HepG2 (cell line): Measurements from ENCODE around the gene FAF1. TPM values are rescaled to one million over a fixed set of nuclear protein-coding genes. Genes with fewer than 3 reads are reported as not detected.
A peak's percentile ranks its signal among the peaks of the same experiment; 100 is the strongest.

Experiments
- ARID2 ChIP-seq: sonication (generic); formaldehyde crosslinking; IDR thresholded peaks from 2 replicates; pipeline ENCODE4 v1.8.1; 2022; ENCODE audit warnings: mild to moderate bottlenecking, missing genetic modification reagents, borderline replicate concordance
- CENPX ChIP-seq: sonication (generic); formaldehyde crosslinking; IDR thresholded peaks from 2 replicates; pipeline ENCODE4 v1.9.0; 2021; ENCODE audit warnings: mild to moderate bottlenecking, missing genetic modification reagents, moderate library complexity
- ISL2 ChIP-seq: sonication (generic); formaldehyde crosslinking; IDR thresholded peaks from 2 replicates; pipeline ENCODE4 v1.5.0; 2020; ENCODE audit warnings: missing genetic modification reagents
- JDP2 ChIP-seq: sonication (generic); formaldehyde crosslinking; IDR thresholded peaks from 2 replicates; pipeline ENCODE4 v1.8.1; 2022; ENCODE audit warnings: missing genetic modification reagents, borderline replicate concordance
- MTA3 ChIP-seq: sonication (generic); formaldehyde crosslinking; IDR thresholded peaks from 2 replicates; pipeline ENCODE4 v1.4.0; 2020; ENCODE audit warnings: missing genetic modification reagents
- MZF1 ChIP-seq: sonication (generic); formaldehyde crosslinking; IDR thresholded peaks from 2 replicates; pipeline ENCODE4 v1.8.1; 2023; ENCODE audit warnings: mild to moderate bottlenecking, missing genetic modification reagents, borderline replicate concordance
- NFKB2 ChIP-seq: sonication (generic); formaldehyde crosslinking; IDR thresholded peaks from 2 replicates; pipeline ENCODE4 v1.4.0; 2020; ENCODE audit warnings: missing genetic modification reagents, borderline replicate concordance
- ONECUT2 ChIP-seq: sonication (generic); formaldehyde crosslinking; IDR thresholded peaks from 2 replicates; pipeline ENCODE4 v1.4.0; 2020; ENCODE audit warnings: missing genetic modification reagents
- PITX1 ChIP-seq: sonication (generic); formaldehyde crosslinking; IDR thresholded peaks from 2 replicates; pipeline ENCODE4 v1.5.1; 2020; ENCODE audit warnings: mild to moderate bottlenecking, missing genetic modification reagents
- POLR2G ChIP-seq: fragments of 200-400 bp; formaldehyde crosslinking; IDR thresholded peaks from 2 replicates; pipeline ENCODE4 v1.6.1; 2018; ENCODE audit warnings: mild to moderate bottlenecking, low read depth, low read length, moderate library complexity
- RXRA ChIP-seq: sonication (generic); formaldehyde crosslinking; IDR thresholded peaks from 2 replicates; pipeline ENCODE4 v1.5.1; 2020; ENCODE audit warnings: missing genetic modification reagents
- ZFP82 ChIP-seq: sonication (generic); formaldehyde crosslinking; IDR thresholded peaks from 2 replicates; pipeline ENCODE4 v1.5.1; 2020; ENCODE audit warnings: mild to moderate bottlenecking, missing genetic modification reagents, borderline replicate concordance
- ZIK1 ChIP-seq: sonication (generic); formaldehyde crosslinking; IDR thresholded peaks from 2 replicates; pipeline ENCODE4 v1.5.0; 2020; ENCODE audit warnings: mild to moderate bottlenecking, low read depth, missing genetic modification reagents, borderline replicate concordance
- ZMYM4 ChIP-seq: sonication (generic); formaldehyde crosslinking; IDR thresholded peaks from 2 replicates; pipeline ENCODE4 v1.8.1; 2023; ENCODE audit warnings: mild to moderate bottlenecking, missing genetic modification reagents
- ZNF225 ChIP-seq: sonication (generic); formaldehyde crosslinking; IDR thresholded peaks from 2 replicates; pipeline ENCODE4 v1.4.0; 2020; ENCODE audit warnings: mild to moderate bottlenecking, missing genetic modification reagents
- ZNF292 ChIP-seq: sonication (generic); formaldehyde crosslinking; IDR thresholded peaks from 2 replicates; pipeline ENCODE4 v1.8.1; 2022; ENCODE audit warnings: mild to moderate bottlenecking, low read depth, missing genetic modification reagents, borderline replicate concordance
- ZNF703 ChIP-seq: sonication (generic); formaldehyde crosslinking; IDR thresholded peaks from 2 replicates; pipeline ENCODE4 v1.5.1; 2020; ENCODE audit warnings: missing genetic modification reagents, mild to moderate bottlenecking, moderate library complexity, borderline replicate concordance
- polyA plus RNA-seq, 8 experiments: library from polyadenylated mRNA; depleted of rRNA in 3 of 8; stranded (reverse) in 7 of 8; unstranded in 1 of 8; fragments of >200 nt; fragmentation: Illumina TruSeq in 4 of 8; extraction: Trizol in 4 of 8; gene quantifications; 2 replicates each; pipeline versions ENCODE4 v1.2.1 to v1.2.3, GENCODE V29; 2011 to 2016; ENCODE audit warnings: low read depth in 4 of 8, missing spikeins in 1 of 8, mixed read lengths in 1 of 8; ENCODE audit not compliant: insufficient read depth in 1 of 8
- total RNA-seq, 5 experiments: library from RNA; depleted of rRNA; stranded (reverse); fragments of >200 nt; fragmentation: Illumina TruSeq; extraction: Trizol; gene quantifications; 2 replicates each; pipeline ENCODE4 v1.2.3, GENCODE V29; 2016; ENCODE audit warnings: low read depth in 1 of 5
- TF ChIP-seq, protein P1 (sequence below): sonication (generic); formaldehyde crosslinking; IDR thresholded peaks from 2 replicates; pipeline ENCODE4 v1.5.0; 2020; ENCODE audit warnings: mild to moderate bottlenecking, missing genetic modification reagents
- TF ChIP-seq, protein P2 (sequence below): sonication (generic); formaldehyde crosslinking; IDR thresholded peaks from 2 replicates; pipeline ENCODE4 v1.8.1; 2023; ENCODE audit warnings: missing genetic modification reagents, mild to moderate bottlenecking, borderline replicate concordance
- TF ChIP-seq, protein P3 (sequence below): fragments of 450-650 bp; IDR thresholded peaks from 2 replicates; pipeline ENCODE4 v1.6.1; 2017
- TF ChIP-seq, protein P4 (sequence below): sonication (generic); formaldehyde crosslinking; IDR thresholded peaks from 2 replicates; pipeline ENCODE4 v1.4.0; 2020; ENCODE audit warnings: mild to moderate bottlenecking, missing genetic modification reagents

Gene FAF1
- total and polyA plus RNA-seq, 2 of the 13 experiments (the other 11 are each of a cell fraction or from before 2014, with no cell fraction given): 19.4 to 63.3 TPM

DNA sequence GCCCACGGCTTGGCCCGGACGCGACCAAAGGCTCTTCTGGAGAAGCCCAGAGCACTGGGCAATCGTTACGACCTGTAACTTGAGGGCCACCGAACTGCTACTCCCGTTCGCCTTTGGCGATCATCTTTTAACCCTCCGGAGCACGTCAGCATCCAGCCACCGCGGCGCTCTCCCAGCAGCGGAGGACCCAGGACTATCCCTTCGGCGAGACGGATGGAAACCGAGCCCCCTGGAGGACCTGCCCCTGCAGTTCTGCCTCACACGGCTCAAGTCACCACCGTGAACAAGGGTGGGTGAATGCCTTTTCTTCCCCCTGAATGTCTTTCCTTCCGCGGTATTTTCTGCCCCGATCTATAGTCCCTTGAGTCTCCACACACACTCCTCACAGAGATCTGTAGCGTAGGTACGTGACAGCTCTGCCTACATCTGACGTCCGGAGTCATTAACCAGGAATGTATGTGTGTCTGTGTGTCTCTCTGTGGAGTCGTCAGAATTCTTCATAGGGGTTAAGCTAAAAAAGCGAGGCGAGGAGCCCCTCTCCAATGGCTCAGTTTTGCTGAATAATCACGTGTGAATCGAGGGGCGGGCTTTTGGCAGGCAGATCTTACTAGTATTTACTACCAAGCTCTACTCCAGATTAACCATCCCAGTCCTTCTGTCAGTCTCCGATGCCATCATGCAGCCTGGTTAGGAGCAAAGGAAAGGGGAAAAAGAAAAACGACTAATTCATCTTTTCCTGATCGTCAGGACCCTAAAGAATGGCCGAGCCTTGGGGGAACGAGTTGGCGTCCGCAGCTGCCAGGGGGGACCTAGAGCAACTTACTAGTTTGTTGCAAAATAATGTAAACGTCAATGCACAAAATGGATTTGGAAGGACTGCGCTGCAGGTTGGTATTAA is 9.8 kb upstream of the FAF1 start, which contains the start of gene CDKN2C (continued):
- TF ChIP-seq, protein P1, sequence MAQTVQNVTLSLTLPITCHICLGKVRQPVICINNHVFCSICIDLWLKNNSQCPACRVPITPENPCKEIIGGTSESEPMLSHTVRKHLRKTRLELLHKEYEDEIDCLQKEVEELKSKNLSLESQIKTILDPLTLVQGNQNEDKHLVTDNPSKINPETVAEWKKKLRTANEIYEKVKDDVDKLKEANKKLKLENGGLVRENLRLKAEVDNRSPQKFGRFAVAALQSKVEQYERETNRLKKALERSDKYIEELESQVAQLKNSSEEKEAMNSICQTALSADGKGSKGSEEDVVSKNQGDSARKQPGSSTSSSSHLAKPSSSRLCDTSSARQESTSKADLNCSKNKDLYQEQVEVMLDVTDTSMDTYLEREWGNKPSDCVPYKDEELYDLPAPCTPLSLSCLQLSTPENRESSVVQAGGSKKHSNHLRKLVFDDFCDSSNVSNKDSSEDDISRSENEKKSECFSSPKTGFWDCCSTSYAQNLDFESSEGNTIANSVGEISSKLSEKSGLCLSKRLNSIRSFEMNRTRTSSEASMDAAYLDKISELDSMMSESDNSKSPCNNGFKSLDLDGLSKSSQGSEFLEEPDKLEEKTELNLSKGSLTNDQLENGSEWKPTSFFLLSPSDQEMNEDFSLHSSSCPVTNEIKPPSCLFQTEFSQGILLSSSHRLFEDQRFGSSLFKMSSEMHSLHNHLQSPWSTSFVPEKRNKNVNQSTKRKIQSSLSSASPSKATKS (CRISPR knock-in tag): no peak
- 0 out of 2 replicates have a peak, but pooled peaks have one; percentile 26 for TF ChIP-seq ARID2
- TF ChIP-seq ZFP82 (CRISPR knock-in tag): no peak
- TF ChIP-seq, protein P2, sequence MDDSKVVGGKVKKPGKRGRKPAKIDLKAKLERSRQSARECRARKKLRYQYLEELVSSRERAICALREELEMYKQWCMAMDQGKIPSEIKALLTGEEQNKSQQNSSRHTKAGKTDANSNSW (CRISPR knock-in tag): no peak
- TF ChIP-seq CENPX (CRISPR knock-in tag): no peak
- no peak for TF ChIP-seq MZF1 (CRISPR knock-in tag)
- no peak for TF ChIP-seq ZNF225 (CRISPR knock-in tag)
- no peak for TF ChIP-seq ZIK1
- TF ChIP-seq, protein P3, sequence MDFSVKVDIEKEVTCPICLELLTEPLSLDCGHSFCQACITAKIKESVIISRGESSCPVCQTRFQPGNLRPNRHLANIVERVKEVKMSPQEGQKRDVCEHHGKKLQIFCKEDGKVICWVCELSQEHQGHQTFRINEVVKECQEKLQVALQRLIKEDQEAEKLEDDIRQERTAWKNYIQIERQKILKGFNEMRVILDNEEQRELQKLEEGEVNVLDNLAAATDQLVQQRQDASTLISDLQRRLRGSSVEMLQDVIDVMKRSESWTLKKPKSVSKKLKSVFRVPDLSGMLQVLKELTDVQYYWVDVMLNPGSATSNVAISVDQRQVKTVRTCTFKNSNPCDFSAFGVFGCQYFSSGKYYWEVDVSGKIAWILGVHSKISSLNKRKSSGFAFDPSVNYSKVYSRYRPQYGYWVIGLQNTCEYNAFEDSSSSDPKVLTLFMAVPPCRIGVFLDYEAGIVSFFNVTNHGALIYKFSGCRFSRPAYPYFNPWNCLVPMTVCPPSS: no peak
- TF ChIP-seq JDP2: no peak
- TF ChIP-seq ONECUT2: no peak
- 0 out of 2 replicates have a peak, but pooled peaks have one; percentile 22 for TF ChIP-seq PITX1 (CRISPR knock-in tag)
- 0 out of 2 replicates have a peak, but pooled peaks have one; percentile 26 for TF ChIP-seq ZMYM4 (CRISPR knock-in tag)
- TF ChIP-seq ZNF703 (CRISPR knock-in tag): no peak
- no peak for TF ChIP-seq RXRA
- TF ChIP-seq, protein P4, sequence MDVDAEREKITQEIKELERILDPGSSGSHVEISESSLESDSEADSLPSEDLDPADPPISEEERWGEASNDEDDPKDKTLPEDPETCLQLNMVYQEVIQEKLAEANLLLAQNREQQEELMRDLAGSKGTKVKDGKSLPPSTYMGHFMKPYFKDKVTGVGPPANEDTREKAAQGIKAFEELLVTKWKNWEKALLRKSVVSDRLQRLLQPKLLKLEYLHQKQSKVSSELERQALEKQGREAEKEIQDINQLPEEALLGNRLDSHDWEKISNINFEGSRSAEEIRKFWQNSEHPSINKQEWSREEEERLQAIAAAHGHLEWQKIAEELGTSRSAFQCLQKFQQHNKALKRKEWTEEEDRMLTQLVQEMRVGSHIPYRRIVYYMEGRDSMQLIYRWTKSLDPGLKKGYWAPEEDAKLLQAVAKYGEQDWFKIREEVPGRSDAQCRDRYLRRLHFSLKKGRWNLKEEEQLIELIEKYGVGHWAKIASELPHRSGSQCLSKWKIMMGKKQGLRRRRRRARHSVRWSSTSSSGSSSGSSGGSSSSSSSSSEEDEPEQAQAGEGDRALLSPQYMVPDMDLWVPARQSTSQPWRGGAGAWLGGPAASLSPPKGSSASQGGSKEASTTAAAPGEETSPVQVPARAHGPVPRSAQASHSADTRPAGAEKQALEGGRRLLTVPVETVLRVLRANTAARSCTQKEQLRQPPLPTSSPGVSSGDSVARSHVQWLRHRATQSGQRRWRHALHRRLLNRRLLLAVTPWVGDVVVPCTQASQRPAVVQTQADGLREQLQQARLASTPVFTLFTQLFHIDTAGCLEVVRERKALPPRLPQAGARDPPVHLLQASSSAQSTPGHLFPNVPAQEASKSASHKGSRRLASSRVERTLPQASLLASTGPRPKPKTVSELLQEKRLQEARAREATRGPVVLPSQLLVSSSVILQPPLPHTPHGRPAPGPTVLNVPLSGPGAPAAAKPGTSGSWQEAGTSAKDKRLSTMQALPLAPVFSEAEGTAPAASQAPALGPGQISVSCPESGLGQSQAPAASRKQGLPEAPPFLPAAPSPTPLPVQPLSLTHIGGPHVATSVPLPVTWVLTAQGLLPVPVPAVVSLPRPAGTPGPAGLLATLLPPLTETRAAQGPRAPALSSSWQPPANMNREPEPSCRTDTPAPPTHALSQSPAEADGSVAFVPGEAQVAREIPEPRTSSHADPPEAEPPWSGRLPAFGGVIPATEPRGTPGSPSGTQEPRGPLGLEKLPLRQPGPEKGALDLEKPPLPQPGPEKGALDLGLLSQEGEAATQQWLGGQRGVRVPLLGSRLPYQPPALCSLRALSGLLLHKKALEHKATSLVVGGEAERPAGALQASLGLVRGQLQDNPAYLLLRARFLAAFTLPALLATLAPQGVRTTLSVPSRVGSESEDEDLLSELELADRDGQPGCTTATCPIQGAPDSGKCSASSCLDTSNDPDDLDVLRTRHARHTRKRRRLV (CRISPR knock-in tag): 0 out of 2 replicates have a peak, but pooled peaks have one; percentile 26
- peak; percentile 48; the same call in 1 of the 2 replicates for TF ChIP-seq POLR2G
- TF ChIP-seq ISL2: no peak
- no peak for TF ChIP-seq MTA3 (CRISPR knock-in tag)
- TF ChIP-seq NFKB2 (CRISPR knock-in tag): no peak
- TF ChIP-seq ZNF292 (CRISPR knock-in tag): peak; percentile 78
